ENCODE data around the gene ARHGAP40. TPM values are rescaled to one million over a fixed set of nuclear protein-coding genes. Genes with fewer than 3 reads are reported as not detected.

ARHGAP40 gene
- total and polyA plus RNA-seq, 2 of the 13 experiments (the other 11 are each of a cell fraction or from before 2014, with no cell fraction given) = 0.75 to 2.1 TPM

DNA sequence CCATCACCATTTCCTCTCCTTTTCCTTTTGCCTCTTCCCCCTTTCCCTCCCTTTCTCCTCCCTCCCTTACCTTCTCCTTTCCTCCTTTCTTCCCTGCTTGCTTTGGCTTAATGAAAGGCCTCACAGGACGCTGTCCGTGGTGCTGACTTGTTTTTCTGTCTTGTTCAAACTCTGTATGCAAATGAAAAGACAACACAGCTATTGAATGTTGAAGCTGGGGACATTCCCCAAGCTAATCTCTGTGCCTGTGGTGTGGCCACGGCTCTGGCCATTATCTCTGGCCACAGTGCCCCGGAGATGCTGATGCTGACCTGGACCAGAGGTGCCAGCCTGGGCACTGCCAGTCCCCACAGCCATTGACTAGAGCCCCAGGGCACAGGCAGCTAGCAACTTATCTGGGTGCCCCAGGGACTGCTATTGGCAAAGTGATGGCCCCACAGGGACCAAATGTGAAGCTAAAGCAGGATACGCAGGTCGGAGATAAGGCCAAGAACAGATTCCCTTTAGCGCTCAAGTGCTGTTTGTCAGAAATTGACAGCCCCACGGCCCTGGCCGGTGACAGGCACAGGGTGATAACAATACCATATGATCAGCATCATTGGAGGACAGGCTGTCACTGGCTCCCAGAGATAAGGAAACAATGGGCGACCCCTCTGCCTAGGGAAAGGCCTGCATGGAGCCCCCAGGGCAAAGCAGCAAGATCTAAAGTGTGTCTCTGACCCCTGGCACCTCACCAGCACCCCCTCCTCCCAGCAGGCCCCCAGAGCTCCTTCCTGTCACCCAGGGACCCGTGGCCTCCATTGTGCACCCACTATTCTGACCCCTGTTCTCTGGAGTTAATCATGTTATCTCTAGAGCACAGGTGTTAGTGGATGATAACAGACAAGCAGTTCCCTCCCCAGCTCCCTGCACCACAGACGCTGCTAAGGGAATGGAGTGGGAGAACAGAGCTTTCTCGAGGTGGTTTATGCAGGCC is 91.1 kb downstream of the ARHGAP40 start (continued):
- TF ChIP-seq CBX5 (CRISPR knock-in tag; IDR thresholded peaks at IDR 0.05; ENCODE audit: borderline replicate concordance) (peak; percentile 44; the same call in 1 of the 2 replicates), CBX2 (IDR thresholded peaks at IDR 0.05; ENCODE audit: low read depth, low read length) (no peak), CBX2 (CRISPR knock-in tag; IDR thresholded peaks at IDR 0.05; ENCODE audit: low read depth) (no peak), U2AF1 (optimal IDR thresholded peaks at IDR 0.05; ENCODE audit: low read depth, low read length) (no peak), RBAK (CRISPR knock-in tag; IDR thresholded peaks at IDR 0.05) (no peak), ZNF841 (CRISPR knock-in tag; IDR thresholded peaks at IDR 0.05; ENCODE audit: borderline replicate concordance) (no peak), ZNF33B (CRISPR knock-in tag; IDR thresholded peaks at IDR 0.05) (no peak)
- TF ChIP-seq, protein P1, sequence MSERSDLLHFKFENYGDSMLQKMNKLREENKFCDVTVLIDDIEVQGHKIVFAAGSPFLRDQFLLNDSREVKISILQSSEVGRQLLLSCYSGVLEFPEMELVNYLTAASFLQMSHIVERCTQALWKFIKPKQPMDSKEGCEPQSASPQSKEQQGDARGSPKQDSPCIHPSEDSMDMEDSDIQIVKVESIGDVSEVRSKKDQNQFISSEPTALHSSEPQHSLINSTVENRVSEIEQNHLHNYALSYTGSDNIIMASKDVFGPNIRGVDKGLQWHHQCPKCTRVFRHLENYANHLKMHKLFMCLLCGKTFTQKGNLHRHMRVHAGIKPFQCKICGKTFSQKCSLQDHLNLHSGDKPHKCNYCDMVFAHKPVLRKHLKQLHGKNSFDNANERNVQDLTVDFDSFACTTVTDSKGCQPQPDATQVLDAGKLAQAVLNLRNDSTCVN (CRISPR knock-in tag; IDR thresholded peaks at IDR 0.05; ENCODE audit: borderline replicate concordance) = peak; percentile 85; the same call in 1 of the 2 replicates
- TF ChIP-seq, protein P2, sequence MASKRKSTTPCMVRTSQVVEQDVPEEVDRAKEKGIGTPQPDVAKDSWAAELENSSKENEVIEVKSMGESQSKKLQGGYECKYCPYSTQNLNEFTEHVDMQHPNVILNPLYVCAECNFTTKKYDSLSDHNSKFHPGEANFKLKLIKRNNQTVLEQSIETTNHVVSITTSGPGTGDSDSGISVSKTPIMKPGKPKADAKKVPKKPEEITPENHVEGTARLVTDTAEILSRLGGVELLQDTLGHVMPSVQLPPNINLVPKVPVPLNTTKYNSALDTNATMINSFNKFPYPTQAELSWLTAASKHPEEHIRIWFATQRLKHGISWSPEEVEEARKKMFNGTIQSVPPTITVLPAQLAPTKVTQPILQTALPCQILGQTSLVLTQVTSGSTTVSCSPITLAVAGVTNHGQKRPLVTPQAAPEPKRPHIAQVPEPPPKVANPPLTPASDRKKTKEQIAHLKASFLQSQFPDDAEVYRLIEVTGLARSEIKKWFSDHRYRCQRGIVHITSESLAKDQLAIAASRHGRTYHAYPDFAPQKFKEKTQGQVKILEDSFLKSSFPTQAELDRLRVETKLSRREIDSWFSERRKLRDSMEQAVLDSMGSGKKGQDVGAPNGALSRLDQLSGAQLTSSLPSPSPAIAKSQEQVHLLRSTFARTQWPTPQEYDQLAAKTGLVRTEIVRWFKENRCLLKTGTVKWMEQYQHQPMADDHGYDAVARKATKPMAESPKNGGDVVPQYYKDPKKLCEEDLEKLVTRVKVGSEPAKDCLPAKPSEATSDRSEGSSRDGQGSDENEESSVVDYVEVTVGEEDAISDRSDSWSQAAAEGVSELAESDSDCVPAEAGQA (IDR thresholded peaks at IDR 0.05; ENCODE audit: low read depth) = no peak
- TF ChIP-seq, protein P2 (CRISPR knock-in tag; IDR thresholded peaks at IDR 0.05; ENCODE audit: borderline replicate concordance) = no peak
- TF ChIP-seq, protein P3, sequence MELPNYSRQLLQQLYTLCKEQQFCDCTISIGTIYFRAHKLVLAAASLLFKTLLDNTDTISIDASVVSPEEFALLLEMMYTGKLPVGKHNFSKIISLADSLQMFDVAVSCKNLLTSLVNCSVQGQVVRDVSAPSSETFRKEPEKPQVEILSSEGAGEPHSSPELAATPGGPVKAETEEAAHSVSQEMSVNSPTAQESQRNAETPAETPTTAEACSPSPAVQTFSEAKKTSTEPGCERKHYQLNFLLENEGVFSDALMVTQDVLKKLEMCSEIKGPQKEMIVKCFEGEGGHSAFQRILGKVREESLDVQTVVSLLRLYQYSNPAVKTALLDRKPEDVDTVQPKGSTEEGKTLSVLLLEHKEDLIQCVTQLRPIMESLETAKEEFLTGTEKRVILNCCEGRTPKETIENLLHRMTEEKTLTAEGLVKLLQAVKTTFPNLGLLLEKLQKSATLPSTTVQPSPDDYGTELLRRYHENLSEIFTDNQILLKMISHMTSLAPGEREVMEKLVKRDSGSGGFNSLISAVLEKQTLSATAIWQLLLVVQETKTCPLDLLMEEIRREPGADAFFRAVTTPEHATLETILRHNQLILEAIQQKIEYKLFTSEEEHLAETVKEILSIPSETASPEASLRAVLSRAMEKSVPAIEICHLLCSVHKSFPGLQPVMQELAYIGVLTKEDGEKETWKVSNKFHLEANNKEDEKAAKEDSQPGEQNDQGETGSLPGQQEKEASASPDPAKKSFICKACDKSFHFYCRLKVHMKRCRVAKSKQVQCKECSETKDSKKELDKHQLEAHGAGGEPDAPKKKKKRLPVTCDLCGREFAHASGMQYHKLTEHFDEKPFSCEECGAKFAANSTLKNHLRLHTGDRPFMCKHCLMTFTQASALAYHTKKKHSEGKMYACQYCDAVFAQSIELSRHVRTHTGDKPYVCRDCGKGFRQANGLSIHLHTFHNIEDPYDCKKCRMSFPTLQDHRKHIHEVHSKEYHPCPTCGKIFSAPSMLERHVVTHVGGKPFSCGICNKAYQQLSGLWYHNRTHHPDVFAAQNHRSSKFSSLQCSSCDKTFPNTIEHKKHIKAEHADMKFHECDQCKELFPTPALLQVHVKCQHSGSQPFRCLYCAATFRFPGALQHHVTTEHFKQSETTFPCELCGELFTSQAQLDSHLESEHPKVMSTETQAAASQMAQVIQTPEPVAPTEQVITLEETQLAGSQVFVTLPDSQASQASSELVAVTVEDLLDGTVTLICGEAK (IDR thresholded peaks at IDR 0.05) = no peak
- TF ChIP-seq, protein P3 (CRISPR knock-in tag; IDR thresholded peaks at IDR 0.05) = no peak; the same call in 1 of the 2 replicates
